H1 (cell line): Measurements from ENCODE around the gene SEMA3F. TPM values are rescaled to one million over a fixed set of nuclear protein-coding genes. Genes with fewer than 3 reads are reported as not detected.

Experiments
- E2F6 ChIP-seq: IDR thresholded peaks from 2 replicates; pipeline ENCODE4 v1.6.1; 2012; ENCODE audit warnings: inconsistent platforms
- JUND ChIP-seq: IDR thresholded peaks from 2 replicates; pipeline ENCODE4 v1.6.1; 2011; ENCODE audit warnings: mild to moderate bottlenecking, improper control_type of control experiment, low read length
- KDM1A ChIP-seq: fragments of 200-600, 300-600 bp; sonication (generic); IDR thresholded peaks from 2 replicates; pipeline ENCODE4 v1.7.1; 2016; ENCODE audit warnings: mild to moderate bottlenecking, low read length, borderline replicate concordance
- PHF8 ChIP-seq: fragments of 200-600 bp; sonication (generic); conservative IDR thresholded peaks from 2 replicates; pipeline ENCODE4 v1.7.1; 2012; ENCODE audit warnings: low read depth, mild to moderate bottlenecking, inconsistent platforms, low read length, moderate library complexity
- SIX5 ChIP-seq: IDR thresholded peaks from 2 replicates; pipeline ENCODE4 v1.6.1; 2011; ENCODE audit warnings: mild to moderate bottlenecking, low read depth, low read length
- polyA plus RNA-seq, 7 experiments: library from polyadenylated mRNA; depleted of rRNA in 3 of 7; stranded (reverse) in 5 of 7; unstranded in 2 of 7; fragments of >200 nt in 5 of 7; fragments of 200-250 nt in 2 of 7; gene quantifications; 1 replicate in 5 of 7; 2 replicates in 1 of 7; 4 replicates in 1 of 7; pipeline versions ENCODE4 v1.2.1 to v1.2.3, GENCODE V29; 2011 to 2013; ENCODE audit warnings: missing spikeins in 2 of 7, mixed read lengths in 2 of 7
- total RNA-seq: library from RNA; stranded (reverse); fragmentation: NEBNext Ultra II Directional; extraction: Animal tissue kit (Norgen Biotek cat#: 25700); gene quantifications from 2 replicates; pipeline ENCODE4 v1.2.1, GENCODE V29; 2021
- TF ChIP-seq, protein P1 (sequence below): fragments of 300-600 bp; sonication (generic); IDR thresholded peaks from 2 replicates; pipeline ENCODE4 v1.7.1; 2012; ENCODE audit warnings: low read length, moderate library complexity, mild to moderate bottlenecking, inconsistent platforms; ENCODE audit not compliant: insufficient replicate concordance
- TF ChIP-seq, protein P2 (sequence below): IDR thresholded peaks from 2 replicates; pipeline ENCODE4 v1.6.1; 2011; ENCODE audit warnings: low read length, improper control_type of control experiment

The SEMA3F gene
- total and polyA plus RNA-seq, 2 of the 8 experiments (the other 6 are each of a cell fraction or from before 2014, with no cell fraction given): 20.3 to 37.0 TPM

GRCh38 chr3:50227390-50228183 lies 72.5 kb downstream of the SEMA3F start (continued):
- TF ChIP-seq, protein P1, sequence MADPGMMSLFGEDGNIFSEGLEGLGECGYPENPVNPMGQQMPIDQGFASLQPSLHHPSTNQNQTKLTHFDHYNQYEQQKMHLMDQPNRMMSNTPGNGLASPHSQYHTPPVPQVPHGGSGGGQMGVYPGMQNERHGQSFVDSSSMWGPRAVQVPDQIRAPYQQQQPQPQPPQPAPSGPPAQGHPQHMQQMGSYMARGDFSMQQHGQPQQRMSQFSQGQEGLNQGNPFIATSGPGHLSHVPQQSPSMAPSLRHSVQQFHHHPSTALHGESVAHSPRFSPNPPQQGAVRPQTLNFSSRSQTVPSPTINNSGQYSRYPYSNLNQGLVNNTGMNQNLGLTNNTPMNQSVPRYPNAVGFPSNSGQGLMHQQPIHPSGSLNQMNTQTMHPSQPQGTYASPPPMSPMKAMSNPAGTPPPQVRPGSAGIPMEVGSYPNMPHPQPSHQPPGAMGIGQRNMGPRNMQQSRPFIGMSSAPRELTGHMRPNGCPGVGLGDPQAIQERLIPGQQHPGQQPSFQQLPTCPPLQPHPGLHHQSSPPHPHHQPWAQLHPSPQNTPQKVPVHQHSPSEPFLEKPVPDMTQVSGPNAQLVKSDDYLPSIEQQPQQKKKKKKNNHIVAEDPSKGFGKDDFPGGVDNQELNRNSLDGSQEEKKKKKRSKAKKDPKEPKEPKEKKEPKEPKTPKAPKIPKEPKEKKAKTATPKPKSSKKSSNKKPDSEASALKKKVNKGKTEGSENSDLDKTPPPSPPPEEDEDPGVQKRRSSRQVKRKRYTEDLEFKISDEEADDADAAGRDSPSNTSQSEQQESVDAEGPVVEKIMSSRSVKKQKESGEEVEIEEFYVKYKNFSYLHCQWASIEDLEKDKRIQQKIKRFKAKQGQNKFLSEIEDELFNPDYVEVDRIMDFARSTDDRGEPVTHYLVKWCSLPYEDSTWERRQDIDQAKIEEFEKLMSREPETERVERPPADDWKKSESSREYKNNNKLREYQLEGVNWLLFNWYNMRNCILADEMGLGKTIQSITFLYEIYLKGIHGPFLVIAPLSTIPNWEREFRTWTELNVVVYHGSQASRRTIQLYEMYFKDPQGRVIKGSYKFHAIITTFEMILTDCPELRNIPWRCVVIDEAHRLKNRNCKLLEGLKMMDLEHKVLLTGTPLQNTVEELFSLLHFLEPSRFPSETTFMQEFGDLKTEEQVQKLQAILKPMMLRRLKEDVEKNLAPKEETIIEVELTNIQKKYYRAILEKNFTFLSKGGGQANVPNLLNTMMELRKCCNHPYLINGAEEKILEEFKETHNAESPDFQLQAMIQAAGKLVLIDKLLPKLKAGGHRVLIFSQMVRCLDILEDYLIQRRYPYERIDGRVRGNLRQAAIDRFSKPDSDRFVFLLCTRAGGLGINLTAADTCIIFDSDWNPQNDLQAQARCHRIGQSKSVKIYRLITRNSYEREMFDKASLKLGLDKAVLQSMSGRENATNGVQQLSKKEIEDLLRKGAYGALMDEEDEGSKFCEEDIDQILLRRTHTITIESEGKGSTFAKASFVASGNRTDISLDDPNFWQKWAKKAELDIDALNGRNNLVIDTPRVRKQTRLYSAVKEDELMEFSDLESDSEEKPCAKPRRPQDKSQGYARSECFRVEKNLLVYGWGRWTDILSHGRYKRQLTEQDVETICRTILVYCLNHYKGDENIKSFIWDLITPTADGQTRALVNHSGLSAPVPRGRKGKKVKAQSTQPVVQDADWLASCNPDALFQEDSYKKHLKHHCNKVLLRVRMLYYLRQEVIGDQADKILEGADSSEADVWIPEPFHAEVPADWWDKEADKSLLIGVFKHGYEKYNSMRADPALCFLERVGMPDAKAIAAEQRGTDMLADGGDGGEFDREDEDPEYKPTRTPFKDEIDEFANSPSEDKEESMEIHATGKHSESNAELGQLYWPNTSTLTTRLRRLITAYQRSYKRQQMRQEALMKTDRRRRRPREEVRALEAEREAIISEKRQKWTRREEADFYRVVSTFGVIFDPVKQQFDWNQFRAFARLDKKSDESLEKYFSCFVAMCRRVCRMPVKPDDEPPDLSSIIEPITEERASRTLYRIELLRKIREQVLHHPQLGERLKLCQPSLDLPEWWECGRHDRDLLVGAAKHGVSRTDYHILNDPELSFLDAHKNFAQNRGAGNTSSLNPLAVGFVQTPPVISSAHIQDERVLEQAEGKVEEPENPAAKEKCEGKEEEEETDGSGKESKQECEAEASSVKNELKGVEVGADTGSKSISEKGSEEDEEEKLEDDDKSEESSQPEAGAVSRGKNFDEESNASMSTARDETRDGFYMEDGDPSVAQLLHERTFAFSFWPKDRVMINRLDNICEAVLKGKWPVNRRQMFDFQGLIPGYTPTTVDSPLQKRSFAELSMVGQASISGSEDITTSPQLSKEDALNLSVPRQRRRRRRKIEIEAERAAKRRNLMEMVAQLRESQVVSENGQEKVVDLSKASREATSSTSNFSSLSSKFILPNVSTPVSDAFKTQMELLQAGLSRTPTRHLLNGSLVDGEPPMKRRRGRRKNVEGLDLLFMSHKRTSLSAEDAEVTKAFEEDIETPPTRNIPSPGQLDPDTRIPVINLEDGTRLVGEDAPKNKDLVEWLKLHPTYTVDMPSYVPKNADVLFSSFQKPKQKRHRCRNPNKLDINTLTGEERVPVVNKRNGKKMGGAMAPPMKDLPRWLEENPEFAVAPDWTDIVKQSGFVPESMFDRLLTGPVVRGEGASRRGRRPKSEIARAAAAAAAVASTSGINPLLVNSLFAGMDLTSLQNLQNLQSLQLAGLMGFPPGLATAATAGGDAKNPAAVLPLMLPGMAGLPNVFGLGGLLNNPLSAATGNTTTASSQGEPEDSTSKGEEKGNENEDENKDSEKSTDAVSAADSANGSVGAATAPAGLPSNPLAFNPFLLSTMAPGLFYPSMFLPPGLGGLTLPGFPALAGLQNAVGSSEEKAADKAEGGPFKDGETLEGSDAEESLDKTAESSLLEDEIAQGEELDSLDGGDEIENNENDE: no peak
- TF ChIP-seq PHF8 (peak; percentile 61; the same call in 1 of the 2 replicates), SIX5 (no peak), E2F6 (peak; percentile 57), KDM1A (no peak; the same call in 1 of the 2 replicates), JUND (no peak)
- TF ChIP-seq, protein P2, sequence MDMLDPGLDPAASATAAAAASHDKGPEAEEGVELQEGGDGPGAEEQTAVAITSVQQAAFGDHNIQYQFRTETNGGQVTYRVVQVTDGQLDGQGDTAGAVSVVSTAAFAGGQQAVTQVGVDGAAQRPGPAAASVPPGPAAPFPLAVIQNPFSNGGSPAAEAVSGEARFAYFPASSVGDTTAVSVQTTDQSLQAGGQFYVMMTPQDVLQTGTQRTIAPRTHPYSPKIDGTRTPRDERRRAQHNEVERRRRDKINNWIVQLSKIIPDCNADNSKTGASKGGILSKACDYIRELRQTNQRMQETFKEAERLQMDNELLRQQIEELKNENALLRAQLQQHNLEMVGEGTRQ: no peak
